A549 (cell line): ENCODE measurements around the gene ENOPH1. TPM values are rescaled to one million over a fixed set of nuclear protein-coding genes. Genes with fewer than 3 reads are reported as not detected.

Source experiments
- ATAC-seq, 2 experiments: fragments of 200-7000 bp in 1 of 2; fragments of >200 bp in 1 of 2; cut with Nextera tagmentation in 1 of 2; cut with Tn5 transposase in 1 of 2; 3 replicates each; pipeline versions ENCODE4 v1.8.0 to v1.9.1; 2018 to 2020; ENCODE audit warnings: mild to moderate bottlenecking in 1 of 2, moderate library complexity in 1 of 2
- CTCF ChIA-PET: fragments of 300-600 bp; sonication (Branson Sonifier 250); formaldehyde crosslinking; extraction: SDS; loops from one replicate; lab custom pipeline; 2021; ENCODE audit warnings: antibody characterized with exemption, inconsistent platforms; lab: Yijun Ruan, JAX
- POLR2A ChIA-PET: fragments of 350-600 bp; formaldehyde crosslinking; extraction: SDS; loops from one replicate; lab custom pipeline; 2021; ENCODE audit warnings: antibody characterized with exemption, inconsistent platforms; lab: Yijun Ruan, JAX
- DNase-seq, 2 experiments: peaks; one replicate each; pipeline versions ENCODE4 v3.0.0 to v3.0.0-alpha.2; 2011 to 2016; ENCODE audit warnings: low read depth in 1 of 2, low spot score in 1 of 2
- FAIRE-seq: peaks from 2 replicates; lab custom pipeline; 2011; peaks lifted over from hg19 to GRCh38; lab: Jason Lieb, UNC
- H3K27ac ChIP-seq, 2 experiments: fragments of >200 bp; sonication (Bioruptor Twin); formaldehyde crosslinking; 3 replicates each; pipeline ENCODE4 v1.5.1; 2016 to 2017
- H3K4me1 ChIP-seq: fragments of >200 bp; sonication (Bioruptor Twin); formaldehyde crosslinking; 3 replicates; pipeline ENCODE4 v1.6.1; 2016
- H3K4me2 ChIP-seq: fragments of >200 bp; sonication (Bioruptor Twin); formaldehyde crosslinking; 3 replicates; pipeline ENCODE4 v1.6.1; 2016
- H3K4me3 ChIP-seq: fragments of >200 bp; sonication (Bioruptor Twin); formaldehyde crosslinking; 3 replicates; pipeline ENCODE4 v1.5.1; 2016
- H3K9me3 ChIP-seq: fragments of >200 bp; sonication (Bioruptor Twin); formaldehyde crosslinking; 3 replicates; pipeline ENCODE4 v1.6.1; 2016
- BHLHE40 ChIP-seq: IDR thresholded peaks from 2 replicates; pipeline ENCODE4 v1.6.1; 2012; ENCODE audit warnings: low read depth, low read length, inconsistent platforms
- CBX2 ChIP-seq: fragments of 200-600 bp; sonication (generic); IDR thresholded peaks from 2 replicates; pipeline ENCODE4 v1.6.1; 2016; ENCODE audit warnings: low read depth, mild to moderate bottlenecking, borderline replicate concordance
- CHD4 ChIP-seq: fragments of 200-600 bp; sonication (generic); IDR thresholded peaks from 2 replicates; pipeline ENCODE4 v1.6.1; 2016; ENCODE audit warnings: antibody characterized with exemption, mild to moderate bottlenecking, borderline replicate concordance
- FOXS1 ChIP-seq: fragments of 250-450 bp; sonication (Bioruptor Pico); IDR thresholded peaks from 2 replicates; pipeline ENCODE4 v1.5.0; 2020; ENCODE audit warnings: mild to moderate bottlenecking, moderate library complexity
- HDAC2 ChIP-seq: fragments of 200-600 bp; sonication (generic); IDR thresholded peaks from 2 replicates; pipeline ENCODE4 v1.6.1; 2016
- HEYL ChIP-seq: fragments of 250-450 bp; sonication (Bioruptor Pico); IDR thresholded peaks from 2 replicates; pipeline ENCODE4 v1.8.0; 2021; ENCODE audit warnings: mild to moderate bottlenecking, moderate library complexity
- HOXB13 ChIP-seq: fragments of 250-450 bp; sonication (Bioruptor Pico); IDR thresholded peaks from 2 replicates; pipeline ENCODE4 v1.5.0; 2020; ENCODE audit warnings: low read depth, mild to moderate bottlenecking, moderate library complexity
- JUN ChIP-seq, 2 experiments: fragments of >200 bp; sonication (Bioruptor Twin); formaldehyde crosslinking; IDR thresholded peaks; 2 replicates in 1 of 2; 3 replicates in 1 of 2; pipeline ENCODE4 v1.6.1; 2016 to 2017
- KDM1A ChIP-seq: fragments of 200-600 bp; sonication (generic); IDR thresholded peaks from 2 replicates; pipeline ENCODE4 v1.6.1; 2016; ENCODE audit warnings: low read depth, mild to moderate bottlenecking
- MAFK ChIP-seq: fragments of 450-650 bp; IDR thresholded peaks from 2 replicates; pipeline ENCODE4 v1.6.1; 2014; ENCODE audit not compliant: partially characterized antibody
- MAZ ChIP-seq: fragments of 150-350 bp; IDR thresholded peaks from 2 replicates; pipeline ENCODE4 v1.6.1; 2014; ENCODE audit warnings: antibody characterized with exemption, low read depth, low read length, borderline replicate concordance
- MYC ChIP-seq: IDR thresholded peaks from 2 replicates; pipeline ENCODE4 v1.6.1; 2012; ENCODE audit warnings: mild to moderate bottlenecking, inconsistent platforms, low read length, improper control_type of control experiment, borderline replicate concordance
- POLR2AphosphoS2 ChIP-seq: conservative IDR thresholded peaks from 2 replicates; pipeline ENCODE4 v1.6.1; 2012; ENCODE audit warnings: low read length, improper control_type of control experiment, inconsistent platforms
- RARB ChIP-seq: fragments of 250-450 bp; sonication (Bioruptor Pico); IDR thresholded peaks from 2 replicates; pipeline ENCODE4 v1.8.0; 2021; ENCODE audit warnings: mild to moderate bottlenecking, moderate library complexity
- RFX5 ChIP-seq: fragments of 450-650 bp; IDR thresholded peaks from 2 replicates; pipeline ENCODE4 v1.7.1; 2014; ENCODE audit warnings: antibody characterized with exemption, mild to moderate bottlenecking, moderate library complexity
- SMC3 ChIP-seq: fragments of >200 bp; sonication (Bioruptor Twin); formaldehyde crosslinking; IDR thresholded peaks from 3 replicates; pipeline ENCODE4 v1.6.1; 2018; ENCODE audit warnings: inconsistent platforms
- SREBF2 ChIP-seq: fragments of 450-650 bp; IDR thresholded peaks from 2 replicates; pipeline ENCODE4 v1.6.1; 2014; ENCODE audit warnings: mild to moderate bottlenecking, moderate library complexity
- ZC3H11A ChIP-seq: fragments of 450-650 bp; IDR thresholded peaks from 2 replicates; pipeline ENCODE4 v1.6.1; 2014; ENCODE audit warnings: antibody characterized with exemption, mild to moderate bottlenecking
- ZSCAN20 ChIP-seq: fragments of 250-450 bp; sonication (Bioruptor Pico); IDR thresholded peaks from 2 replicates; pipeline ENCODE4 v1.8.0; 2022; ENCODE audit warnings: mild to moderate bottlenecking, moderate library complexity
- WGBS: methylation state at CpG from one replicate; pipeline ENCODE4 v1.1.6; 2017; ENCODE audit errors: missing lambda C conversion rate; 5-methylcytosine and 5-hydroxymethylcytosine counted together
- polyA plus RNA-seq, 4 experiments: library from polyadenylated mRNA; depleted of rRNA in 3 of 4; stranded (reverse); fragments of >200 nt; fragmentation: RNase III in 1 of 4; extraction: RNeasy Plus Mini Kit Qiagen cat#74134 plus additional on column Dnase treatment in 1 of 4; gene quantifications; 2 replicates in 3 of 4; 3 replicates in 1 of 4; pipeline ENCODE4 v1.2.3, GENCODE V29; 2011 to 2017
- TF ChIP-seq, protein P1 (sequence below): fragments of >200 bp; sonication (Bioruptor Twin); formaldehyde crosslinking; IDR thresholded peaks from 2 replicates; pipeline ENCODE4 v1.6.1; 2016
- TF ChIP-seq, protein P2 (sequence below): fragments of 200-600 bp; sonication (generic); IDR thresholded peaks from 2 replicates; pipeline ENCODE4 v1.6.1; 2016; ENCODE audit warnings: antibody characterized with exemption, mild to moderate bottlenecking, moderate library complexity
- TF ChIP-seq, protein P3 (sequence below): fragments of 250-450 bp; sonication (Bioruptor Pico); IDR thresholded peaks from 2 replicates; pipeline ENCODE4 v1.5.0; 2021; ENCODE audit warnings: mild to moderate bottlenecking, moderate library complexity, borderline replicate concordance
- TF ChIP-seq, protein P4 (sequence below): fragments of 150-350 bp; IDR thresholded peaks from 2 replicates; pipeline ENCODE4 v1.6.1; 2014; ENCODE audit warnings: low read depth, mild to moderate bottlenecking, low read length
- TF ChIP-seq, protein P5 (sequence below): IDR thresholded peaks from 2 replicates; pipeline ENCODE4 v1.6.1; 2012
- TF ChIP-seq, protein P6 (sequence below): fragments of 450-650 bp; IDR thresholded peaks from 2 replicates; pipeline ENCODE4 v1.6.1; 2014; ENCODE audit warnings: antibody characterized with exemption

Gene ENOPH1
- polyA plus RNA-seq, 2 of the 4 experiments (the other 2 are of a cell fraction) = 22.3 to 43.5 TPM

DNA sequence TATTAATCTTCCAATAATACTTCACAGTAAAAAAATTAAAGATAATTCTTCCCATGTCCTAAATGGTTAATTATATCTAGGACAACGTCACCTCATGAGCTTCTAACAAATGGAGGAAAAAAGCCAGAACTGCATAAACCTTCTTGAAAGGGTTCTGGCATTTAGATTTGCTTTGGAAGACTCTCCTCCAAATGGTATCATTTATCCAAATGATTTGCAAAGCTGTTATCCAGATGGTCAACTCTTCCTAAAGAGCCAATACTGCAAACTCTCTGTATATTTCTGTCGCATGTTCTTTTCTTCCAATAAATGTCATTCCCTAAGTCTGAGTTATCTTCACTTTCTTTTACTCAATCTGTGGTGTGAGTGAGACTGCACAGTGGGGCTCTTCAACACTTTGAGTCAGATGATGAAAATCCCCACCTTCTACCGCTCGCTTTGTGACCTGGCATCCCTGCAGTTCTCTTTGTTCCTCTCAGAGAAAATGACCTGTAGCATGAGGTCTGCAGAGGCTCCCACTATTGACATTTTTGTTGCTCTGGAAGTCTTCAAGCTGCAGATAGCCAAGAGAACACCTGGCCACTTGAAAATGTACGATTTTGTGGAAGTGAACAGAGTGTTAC, 78.5 kb downstream of the ENOPH1 start:
- H3K27ac ChIP-seq = no peak overlapping the region
- CTCF ChIA-PET = interaction anchor here (1.6 kb wide), 1 partner anchor 11 kb away, joined by 3 read pairs; no protein-coding TSS in a partner anchor
- ATAC-seq (no peak), FAIRE-seq (no peak), DNase-seq (no peak)
- no peak overlapping the region for H3K4me2 ChIP-seq
- H3K4me3 ChIP-seq = no peak overlapping the region
- POLR2A ChIA-PET = no interaction called here
- no peaks in the 10 kb centered on the region for H3K9me3 ChIP-seq
- 73% methylated on average over 5 of the region's 5 CpGs for WGBS
- TF ChIP-seq, protein P1, sequence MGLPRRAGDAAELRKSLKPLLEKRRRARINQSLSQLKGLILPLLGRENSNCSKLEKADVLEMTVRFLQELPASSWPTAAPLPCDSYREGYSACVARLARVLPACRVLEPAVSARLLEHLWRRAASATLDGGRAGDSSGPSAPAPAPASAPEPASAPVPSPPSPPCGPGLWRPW = no peak
- TF ChIP-seq MYC (no peak), MAFK (no peak), BHLHE40 (no peak), MAZ (no peak), KDM1A (no peak), SMC3 (no peak), RFX5 (no peak), CBX2 (no peak), HOXB13 (CRISPR knock-in tag) (no peak)
- TF ChIP-seq, protein P2, sequence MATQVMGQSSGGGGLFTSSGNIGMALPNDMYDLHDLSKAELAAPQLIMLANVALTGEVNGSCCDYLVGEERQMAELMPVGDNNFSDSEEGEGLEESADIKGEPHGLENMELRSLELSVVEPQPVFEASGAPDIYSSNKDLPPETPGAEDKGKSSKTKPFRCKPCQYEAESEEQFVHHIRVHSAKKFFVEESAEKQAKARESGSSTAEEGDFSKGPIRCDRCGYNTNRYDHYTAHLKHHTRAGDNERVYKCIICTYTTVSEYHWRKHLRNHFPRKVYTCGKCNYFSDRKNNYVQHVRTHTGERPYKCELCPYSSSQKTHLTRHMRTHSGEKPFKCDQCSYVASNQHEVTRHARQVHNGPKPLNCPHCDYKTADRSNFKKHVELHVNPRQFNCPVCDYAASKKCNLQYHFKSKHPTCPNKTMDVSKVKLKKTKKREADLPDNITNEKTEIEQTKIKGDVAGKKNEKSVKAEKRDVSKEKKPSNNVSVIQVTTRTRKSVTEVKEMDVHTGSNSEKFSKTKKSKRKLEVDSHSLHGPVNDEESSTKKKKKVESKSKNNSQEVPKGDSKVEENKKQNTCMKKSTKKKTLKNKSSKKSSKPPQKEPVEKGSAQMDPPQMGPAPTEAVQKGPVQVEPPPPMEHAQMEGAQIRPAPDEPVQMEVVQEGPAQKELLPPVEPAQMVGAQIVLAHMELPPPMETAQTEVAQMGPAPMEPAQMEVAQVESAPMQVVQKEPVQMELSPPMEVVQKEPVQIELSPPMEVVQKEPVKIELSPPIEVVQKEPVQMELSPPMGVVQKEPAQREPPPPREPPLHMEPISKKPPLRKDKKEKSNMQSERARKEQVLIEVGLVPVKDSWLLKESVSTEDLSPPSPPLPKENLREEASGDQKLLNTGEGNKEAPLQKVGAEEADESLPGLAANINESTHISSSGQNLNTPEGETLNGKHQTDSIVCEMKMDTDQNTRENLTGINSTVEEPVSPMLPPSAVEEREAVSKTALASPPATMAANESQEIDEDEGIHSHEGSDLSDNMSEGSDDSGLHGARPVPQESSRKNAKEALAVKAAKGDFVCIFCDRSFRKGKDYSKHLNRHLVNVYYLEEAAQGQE = no peak
- TF ChIP-seq, protein P3, sequence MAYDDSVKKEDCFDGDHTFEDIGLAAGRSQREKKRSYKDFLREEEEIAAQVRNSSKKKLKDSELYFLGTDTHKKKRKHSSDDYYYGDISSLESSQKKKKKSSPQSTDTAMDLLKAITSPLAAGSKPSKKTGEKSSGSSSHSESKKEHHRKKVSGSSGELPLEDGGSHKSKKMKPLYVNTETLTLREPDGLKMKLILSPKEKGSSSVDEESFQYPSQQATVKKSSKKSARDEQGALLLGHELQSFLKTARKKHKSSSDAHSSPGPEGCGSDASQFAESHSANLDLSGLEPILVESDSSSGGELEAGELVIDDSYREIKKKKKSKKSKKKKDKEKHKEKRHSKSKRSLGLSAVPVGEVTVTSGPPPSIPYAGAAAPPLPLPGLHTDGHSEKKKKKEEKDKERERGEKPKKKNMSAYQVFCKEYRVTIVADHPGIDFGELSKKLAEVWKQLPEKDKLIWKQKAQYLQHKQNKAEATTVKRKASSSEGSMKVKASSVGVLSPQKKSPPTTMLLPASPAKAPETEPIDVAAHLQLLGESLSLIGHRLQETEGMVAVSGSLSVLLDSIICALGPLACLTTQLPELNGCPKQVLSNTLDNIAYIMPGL (CRISPR knock-in tag) = no peak
- TF ChIP-seq, protein P4, sequence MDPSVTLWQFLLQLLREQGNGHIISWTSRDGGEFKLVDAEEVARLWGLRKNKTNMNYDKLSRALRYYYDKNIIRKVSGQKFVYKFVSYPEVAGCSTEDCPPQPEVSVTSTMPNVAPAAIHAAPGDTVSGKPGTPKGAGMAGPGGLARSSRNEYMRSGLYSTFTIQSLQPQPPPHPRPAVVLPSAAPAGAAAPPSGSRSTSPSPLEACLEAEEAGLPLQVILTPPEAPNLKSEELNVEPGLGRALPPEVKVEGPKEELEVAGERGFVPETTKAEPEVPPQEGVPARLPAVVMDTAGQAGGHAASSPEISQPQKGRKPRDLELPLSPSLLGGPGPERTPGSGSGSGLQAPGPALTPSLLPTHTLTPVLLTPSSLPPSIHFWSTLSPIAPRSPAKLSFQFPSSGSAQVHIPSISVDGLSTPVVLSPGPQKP = no peak
- H3K4me1 ChIP-seq = no peaks in the 10 kb centered on the region

DNA sequence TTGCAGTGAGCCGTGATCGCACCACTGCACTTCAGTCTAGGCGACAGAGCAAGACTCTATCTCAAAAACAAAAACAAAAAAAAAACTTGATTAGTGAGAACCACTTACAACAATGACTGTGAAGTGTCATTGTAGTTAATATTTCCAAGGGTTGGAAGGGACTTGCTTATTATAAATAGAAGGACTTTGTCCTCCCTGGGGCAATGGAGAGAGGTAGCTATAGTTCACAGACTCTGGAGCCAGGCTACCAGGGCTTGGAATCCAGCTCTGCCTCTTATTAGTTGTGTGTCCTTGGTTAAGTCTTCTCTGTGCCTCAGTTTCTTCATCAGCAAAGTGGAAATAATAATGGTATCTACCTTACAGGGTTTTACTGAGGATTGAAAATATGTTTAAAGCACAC, 79.8 kb downstream of the ENOPH1 start:
- no peak overlapping the region for H3K4me2 ChIP-seq
- FAIRE-seq = no peak
- H3K9me3 ChIP-seq = no peaks in the 10 kb centered on the region
- CTCF ChIA-PET = no interaction called here
- DNase-seq = no peak
- 90% methylated on average over 3 of the region's 3 CpGs for WGBS
- POLR2A ChIA-PET = no interaction called here
- no peak for ATAC-seq
- H3K27ac ChIP-seq = no peak overlapping the region
- H3K4me1 ChIP-seq = no peaks in the 10 kb centered on the region
- H3K4me3 ChIP-seq = no peak overlapping the region
- no peak for TF ChIP-seq CBX2
- no peak for TF ChIP-seq CHD4
- TF ChIP-seq BHLHE40 = no peak
- no peak for TF ChIP-seq RARB (CRISPR knock-in tag)
- no peak for TF ChIP-seq HDAC2
- TF ChIP-seq ZSCAN20 (CRISPR knock-in tag) = no peak
- no peak for TF ChIP-seq JUN (IDR thresholded peaks at IDR 0.05)
- TF ChIP-seq, protein P5, sequence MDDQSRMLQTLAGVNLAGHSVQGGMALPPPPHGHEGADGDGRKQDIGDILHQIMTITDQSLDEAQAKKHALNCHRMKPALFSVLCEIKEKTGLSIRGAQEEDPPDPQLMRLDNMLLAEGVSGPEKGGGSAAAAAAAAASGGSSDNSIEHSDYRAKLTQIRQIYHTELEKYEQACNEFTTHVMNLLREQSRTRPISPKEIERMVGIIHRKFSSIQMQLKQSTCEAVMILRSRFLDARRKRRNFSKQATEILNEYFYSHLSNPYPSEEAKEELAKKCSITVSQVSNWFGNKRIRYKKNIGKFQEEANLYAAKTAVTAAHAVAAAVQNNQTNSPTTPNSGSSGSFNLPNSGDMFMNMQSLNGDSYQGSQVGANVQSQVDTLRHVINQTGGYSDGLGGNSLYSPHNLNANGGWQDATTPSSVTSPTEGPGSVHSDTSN = no peak
- TF ChIP-seq, protein P6, sequence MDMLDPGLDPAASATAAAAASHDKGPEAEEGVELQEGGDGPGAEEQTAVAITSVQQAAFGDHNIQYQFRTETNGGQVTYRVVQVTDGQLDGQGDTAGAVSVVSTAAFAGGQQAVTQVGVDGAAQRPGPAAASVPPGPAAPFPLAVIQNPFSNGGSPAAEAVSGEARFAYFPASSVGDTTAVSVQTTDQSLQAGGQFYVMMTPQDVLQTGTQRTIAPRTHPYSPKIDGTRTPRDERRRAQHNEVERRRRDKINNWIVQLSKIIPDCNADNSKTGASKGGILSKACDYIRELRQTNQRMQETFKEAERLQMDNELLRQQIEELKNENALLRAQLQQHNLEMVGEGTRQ = no peak
- no peak for TF ChIP-seq POLR2AphosphoS2
- no peak for TF ChIP-seq FOXS1 (CRISPR knock-in tag)
- no peak for TF ChIP-seq ZC3H11A
- TF ChIP-seq HEYL (CRISPR knock-in tag) = no peak
- TF ChIP-seq SREBF2 = no peak
